Measurements from ENCODE around the gene ACP2. TPM values are rescaled to one million over a fixed set of nuclear protein-coding genes. Genes with fewer than 3 reads are reported as not detected.

The ACP2 gene
- total RNA-seq, 4 donors from 2014 or later, result 21.0 to 46.0 (median 32.0) TPM

- H3K27ac ChIP-seq, result peak overlapping the region in 3 of 4 donors; percentile 8 to 98 (median 94)
- H3K27me3 ChIP-seq, result no peaks in the 10 kb centered on the region
- ATAC-seq, result no peak
- H3K36me3 ChIP-seq, result peaks cover 2 to 29% of the 10 kb centered on the region in 2 donors
- TF ChIP-seq POLR2A (IDR thresholded peaks at IDR 0.05) (no peak), EP300 (IDR thresholded peaks at IDR 0.05) (no peak), CTCF (IDR thresholded peaks at IDR 0.05) (no peak), POLR2AphosphoS5 (IDR thresholded peaks at IDR 0.05) (no peak)
- no peaks in the 10 kb centered on the region for H3K9me3 ChIP-seq
- WGBS, 2 donors (ENCODE audit: low coverage in 1 of 2), result 48 to 50% methylated on average over 10 to 11 of the region's 11 CpGs
- H3K4me1 ChIP-seq, result peaks cover 0 to 51% (median 19%) of the 10 kb centered on the region in 3 donors
- no peak overlapping the region for H3K4me3 ChIP-seq
These were observed 23.5 kb upstream of the ACP2 start for GRCh38 chr11:47271961-47272661.

- no peak for ATAC-seq
- Histone ChIP-seq H3K36me3 (peaks cover 2 to 22% of the 10 kb centered on the region in 2 donors), H3K27me3 (no peaks in the 10 kb centered on the region), H3K9me3 (no peaks in the 10 kb centered on the region), H3K27ac (peak overlapping the region in 3 of 4 donors; percentile 94 to 99 (median 98)), H3K4me1 (peaks cover 0 to 51% (median 19%) of the 10 kb centered on the region in 3 donors), H3K4me3 (peak overlapping the region in 1 of 2 donors; percentile 96)
- TF ChIP-seq POLR2AphosphoS5 (IDR thresholded peaks at IDR 0.05) (no peak), CTCF (IDR thresholded peaks at IDR 0.05) (no peak), POLR2A (IDR thresholded peaks at IDR 0.05) (no peak), EP300 (IDR thresholded peaks at IDR 0.05) (no peak)
- WGBS, 2 donors (ENCODE audit: low coverage in 1 of 2), result 29 to 52% methylated on average over 4 of the region's 4 CpGs
These were observed 22.7 kb upstream of the ACP2 start for GRCh38 chr11:47271328-47271727.

GRCh38 chr11:47270331-47271271, 22.0 kb upstream of the ACP2 start:
- Histone ChIP-seq H3K27me3 (no peaks in the 10 kb centered on the region), H3K27ac (peak overlapping the region; percentile 85 to 99 (median 96)), H3K36me3 (peaks cover 0 to 14% of the 10 kb centered on the region in 2 donors), H3K4me3 (peak overlapping the region; percentile 90 to 96), H3K9me3 (no peaks in the 10 kb centered on the region), H3K4me1 (peaks cover 0 to 51% (median 19%) of the 10 kb centered on the region in 3 donors)
- TF ChIP-seq POLR2A (IDR thresholded peaks at IDR 0.05) (no peak), CTCF (IDR thresholded peaks at IDR 0.05) (no peak), EP300 (IDR thresholded peaks at IDR 0.05) (no peak), POLR2AphosphoS5 (IDR thresholded peaks at IDR 0.05) (no peak)
- ATAC-seq, result no peak
- 1 to 6% methylated on average over 12 to 24 of the region's 34 CpGs for WGBS, 2 donors (ENCODE audit: low coverage in 1 of 2)

- Histone ChIP-seq H3K27me3 (no peaks in the 10 kb centered on the region), H3K27ac (peak within 1 kb of the TSS; percentile 85 to 99 (median 96)), H3K4me3 (peak within 1 kb of the TSS; percentile 90 to 96), H3K36me3 (peaks cover 0 to 7% of the 10 kb centered on the region in 2 donors), H3K9me3 (no peaks in the 10 kb centered on the region), H3K4me1 (peaks cover 0 to 51% (median 19%) of the 10 kb centered on the region in 3 donors)
- ATAC-seq, result peak; percentile 94
- WGBS, 2 donors (ENCODE audit: low coverage in 1 of 2), result no CpG with 5 or more reads among the region's 57 CpGs
- TF ChIP-seq POLR2A (IDR thresholded peaks at IDR 0.05) (peak; percentile 62 to 75), EP300 (IDR thresholded peaks at IDR 0.05) (no peak), CTCF (IDR thresholded peaks at IDR 0.05) (no peak), POLR2AphosphoS5 (IDR thresholded peaks at IDR 0.05) (peak; percentile 61)
These were observed 21.3 kb upstream of the ACP2 start, which contains the start of gene MADD for GRCh38 chr11:47269829-47270305. Gene MADD, plus strand, starts transcription at chr11:47270133.
